Thyroid gland (tissue), 4 donors: ENCODE results near the gene LKAAEAR1.

Experiments used
- POLR2A ChIP-seq, 2 donors: fragments of 450-650 bp; IDR thresholded peaks; one replicate each; pipeline ENCODE4 v1.6.1; 2017; ENCODE audit warnings: antibody characterized with exemption in 2 of 2, mild to moderate bottlenecking in 2 of 2, moderate library complexity in 1 of 2
- TF ChIP-seq, protein P1 (sequence below), 6 experiments: fragments of 200-600 bp in 3 of 6; fragments of 450-650 bp in 3 of 6; sonication (generic) in 3 of 6; IDR thresholded peaks; one replicate each; pipeline ENCODE4 v1.5.1; 2016 to 2019; ENCODE audit warnings: antibody characterized with exemption in 6 of 6, mild to moderate bottlenecking in 2 of 6, inconsistent platforms in 1 of 6, moderate library complexity in 1 of 6

- TF ChIP-seq POLR2A (IDR thresholded peaks at IDR 0.05) = no peak
- TF ChIP-seq, protein P1, sequence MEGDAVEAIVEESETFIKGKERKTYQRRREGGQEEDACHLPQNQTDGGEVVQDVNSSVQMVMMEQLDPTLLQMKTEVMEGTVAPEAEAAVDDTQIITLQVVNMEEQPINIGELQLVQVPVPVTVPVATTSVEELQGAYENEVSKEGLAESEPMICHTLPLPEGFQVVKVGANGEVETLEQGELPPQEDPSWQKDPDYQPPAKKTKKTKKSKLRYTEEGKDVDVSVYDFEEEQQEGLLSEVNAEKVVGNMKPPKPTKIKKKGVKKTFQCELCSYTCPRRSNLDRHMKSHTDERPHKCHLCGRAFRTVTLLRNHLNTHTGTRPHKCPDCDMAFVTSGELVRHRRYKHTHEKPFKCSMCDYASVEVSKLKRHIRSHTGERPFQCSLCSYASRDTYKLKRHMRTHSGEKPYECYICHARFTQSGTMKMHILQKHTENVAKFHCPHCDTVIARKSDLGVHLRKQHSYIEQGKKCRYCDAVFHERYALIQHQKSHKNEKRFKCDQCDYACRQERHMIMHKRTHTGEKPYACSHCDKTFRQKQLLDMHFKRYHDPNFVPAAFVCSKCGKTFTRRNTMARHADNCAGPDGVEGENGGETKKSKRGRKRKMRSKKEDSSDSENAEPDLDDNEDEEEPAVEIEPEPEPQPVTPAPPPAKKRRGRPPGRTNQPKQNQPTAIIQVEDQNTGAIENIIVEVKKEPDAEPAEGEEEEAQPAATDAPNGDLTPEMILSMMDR (IDR thresholded peaks at IDR 0.05) = no peak
Measured at GRCh38 chr20:64095455-64095854, 11.3 kb upstream of the LKAAEAR1 start.
